GM19397 (cell line): ENCODE measurements around the gene C5AR2.
"Not testable (repeated sequence)": the region's sequence is repeated elsewhere in the genome, so short reads cannot be mapped to it uniquely, and the experiment has no call there.

ENCODE experiments used
- ATAC-seq: cut with Tn5 transposase; IDR thresholded peaks from one replicate; pipeline ENCODE4 v1.9.1; 2021; ENCODE audit warnings: mild to moderate bottlenecking, moderate library complexity; ENCODE audit not compliant: unreplicated experiment

C5AR2 gene

DNA sequence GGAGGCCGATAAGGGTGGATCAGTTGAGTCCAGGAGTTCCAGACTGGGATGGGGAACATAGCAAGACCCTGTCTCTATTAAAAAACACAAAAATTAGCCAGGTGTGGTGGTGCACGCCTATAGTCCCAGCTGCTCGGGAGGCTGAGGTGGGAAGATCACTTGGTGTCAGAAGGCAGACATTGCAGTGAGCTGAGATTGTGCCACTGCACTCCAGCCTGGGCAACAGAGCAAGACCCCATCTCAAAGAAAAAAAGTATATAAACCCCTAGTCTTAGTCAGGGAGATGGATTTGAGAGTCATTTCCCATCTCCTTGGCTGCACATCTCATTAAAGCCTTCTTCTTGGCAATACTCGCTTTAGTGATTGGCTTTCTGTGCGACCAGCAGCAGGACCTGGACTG is 51.9 kb downstream of the C5AR2 start:
- ATAC-seq = not testable (repeated sequence)

- ATAC-seq = not testable (repeated sequence)
Observed at GRCh38 chr19:47384533-47384932, 52.6 kb downstream of the C5AR2 start.

DNA sequence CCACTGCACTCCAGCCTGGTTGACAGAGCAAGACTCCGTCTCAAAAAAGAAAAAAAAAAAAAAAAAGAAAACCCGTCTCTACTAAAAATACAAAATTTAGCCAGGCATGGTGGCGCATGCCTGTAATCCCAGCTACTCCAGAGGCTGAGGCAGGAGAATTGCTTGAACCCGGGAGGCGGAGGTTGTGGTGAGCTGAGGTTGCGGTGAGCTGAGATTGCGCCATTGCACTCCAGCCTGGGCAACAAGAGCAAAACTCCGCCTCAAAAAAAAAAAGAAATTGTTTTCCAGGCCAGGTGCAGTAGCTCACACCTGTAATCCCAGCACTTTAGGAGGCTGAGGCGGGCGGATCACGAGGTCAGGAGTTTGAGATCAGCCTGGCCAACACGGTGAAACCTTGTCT is 54.6 kb downstream of the C5AR2 start:
- not testable (repeated sequence) for ATAC-seq

GRCh38 chr19:47387623-47388022 is 55.6 kb downstream of the C5AR2 start:
- ATAC-seq = not testable (repeated sequence)

GRCh38 chr19:47388721-47389120 is 56.7 kb downstream of the C5AR2 start:
- ATAC-seq = not testable (repeated sequence)

DNA sequence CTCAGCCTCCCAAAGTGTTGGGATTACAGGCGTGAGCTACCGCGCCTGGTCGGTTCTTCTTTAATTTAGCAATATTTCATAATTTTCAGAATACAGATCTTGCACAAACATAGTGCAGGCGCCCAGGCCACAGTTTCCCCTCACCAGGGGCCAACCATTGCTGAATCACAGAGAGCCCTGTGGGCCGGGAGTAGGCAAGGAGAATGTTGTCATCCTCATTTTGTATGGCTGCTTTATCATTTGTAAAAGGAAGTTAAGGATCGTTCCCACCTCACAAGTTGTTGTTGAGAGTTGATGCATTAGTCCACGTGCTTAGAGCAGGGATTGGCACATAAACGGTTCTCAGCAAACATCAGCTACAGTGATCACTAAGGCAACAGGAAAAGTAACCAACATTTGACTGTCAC is 57.2 kb downstream of the C5AR2 start:
- ATAC-seq = no peak

DNA sequence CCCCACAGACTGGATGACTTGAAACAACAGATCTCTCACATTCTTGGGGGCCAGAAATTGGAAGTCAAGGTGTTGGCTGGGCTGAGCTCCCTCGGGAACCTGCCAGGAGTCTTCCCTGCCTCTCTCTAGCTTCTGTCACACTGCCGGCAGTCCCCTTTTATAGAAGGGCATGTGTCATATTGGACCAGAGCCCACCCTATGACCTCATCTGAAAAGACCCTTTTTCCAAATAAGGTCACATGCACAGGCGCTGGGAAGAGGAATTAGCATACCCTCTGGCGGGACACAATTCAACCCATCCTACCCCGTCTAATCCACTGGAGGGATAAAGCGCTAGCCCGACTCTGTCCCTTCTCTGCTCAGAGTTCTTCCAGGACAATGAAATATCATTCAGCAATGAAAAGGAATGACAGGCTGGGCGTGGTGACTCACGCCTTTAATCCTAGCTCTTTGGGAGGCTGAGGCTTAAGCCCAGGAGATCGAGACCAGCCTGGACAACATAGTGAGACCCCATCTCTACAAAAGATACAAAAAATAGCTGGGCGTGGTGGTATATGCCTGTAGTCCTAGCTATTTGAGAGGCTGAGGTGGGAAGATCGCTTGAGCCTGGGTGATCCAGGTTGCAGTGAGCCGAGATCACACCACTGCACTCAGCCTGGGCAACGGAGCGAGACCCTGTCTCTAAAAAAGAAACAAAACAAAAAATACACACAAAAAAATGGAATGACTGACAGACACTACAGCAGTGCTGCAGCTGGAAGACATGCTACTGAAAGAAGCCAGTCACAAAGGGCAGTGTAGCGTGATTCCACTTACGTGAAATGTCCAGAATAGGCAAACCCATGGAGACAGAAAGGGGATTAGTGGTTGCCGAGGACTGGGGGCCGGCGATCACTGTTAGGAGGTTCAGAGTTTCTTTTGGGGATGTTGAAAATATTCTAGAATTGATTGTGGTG is 58.8 kb downstream of the C5AR2 start:
- no peak for ATAC-seq

GRCh38 chr19:47391510-47392223 is 59.7 kb downstream of the C5AR2 start:
- no peak for ATAC-seq
